Activated naive CD8-positive, alpha-beta T cell treated with anti-CD3 and anti-CD28 coated beads, Interleukin-2, amount 50 U/mL, for 16 hours (primary cell): ENCODE results near the gene FUBP1.
"Not testable (repeated sequence)": the region's sequence is repeated elsewhere in the genome, so short reads cannot be mapped to it uniquely, and the experiment has no call there.

ENCODE experiments used
- DNase-seq: peaks from one replicate; pipeline ENCODE4 v3.0.0-alpha.2; 2020; ENCODE audit warnings: low read depth, low spot score

Gene FUBP1

GRCh38 chr1:77948841-77949424 lies 29.9 kb downstream of the FUBP1 start:
- no peak for DNase-seq

DNA sequence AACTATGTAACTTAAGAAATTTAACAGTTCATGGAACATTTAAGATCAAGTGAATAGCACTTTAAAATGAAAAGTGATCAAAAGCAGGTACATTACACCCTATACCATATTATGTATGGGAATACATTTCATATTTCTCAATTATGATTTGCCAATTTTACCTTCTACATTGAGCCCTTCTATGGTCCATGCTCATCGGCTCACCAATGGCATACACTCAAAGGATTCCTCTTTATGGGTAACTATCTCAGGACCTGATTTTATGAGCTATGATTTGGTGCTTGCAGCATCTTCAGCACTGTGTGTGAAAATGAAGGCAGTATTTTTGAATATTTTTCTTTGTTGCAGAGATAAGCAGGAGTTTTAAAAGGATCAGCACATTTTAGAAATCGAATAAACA lies 33.5 kb downstream of the FUBP1 start:
- no peak for DNase-seq

- no peak for DNase-seq
Observed at GRCh38 chr1:77942400-77943140, 36.3 kb downstream of the FUBP1 start.

GRCh38 chr1:77940921-77941570 lies 37.8 kb downstream of the FUBP1 start:
- DNase-seq: no peak

DNA sequence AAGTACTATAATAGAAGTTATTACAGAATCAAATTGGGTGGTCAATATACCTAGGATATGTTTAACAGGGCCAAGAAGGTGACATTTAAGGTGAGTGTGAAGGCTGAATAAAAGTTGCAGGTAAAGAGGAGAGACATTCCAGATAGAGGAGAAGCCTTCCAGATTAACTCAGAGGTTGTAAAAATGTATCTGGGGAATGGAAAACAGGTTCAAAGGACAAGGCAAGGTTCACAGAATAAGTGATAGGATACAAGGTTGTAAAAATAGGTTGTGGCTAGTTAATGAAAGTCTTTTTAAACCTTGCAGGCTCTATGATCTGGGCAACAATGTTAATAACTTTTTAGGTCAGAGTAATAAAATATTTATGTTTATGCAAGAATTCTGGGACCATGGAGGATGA lies 40.2 kb downstream of the FUBP1 start:
- no peak for DNase-seq

DNA sequence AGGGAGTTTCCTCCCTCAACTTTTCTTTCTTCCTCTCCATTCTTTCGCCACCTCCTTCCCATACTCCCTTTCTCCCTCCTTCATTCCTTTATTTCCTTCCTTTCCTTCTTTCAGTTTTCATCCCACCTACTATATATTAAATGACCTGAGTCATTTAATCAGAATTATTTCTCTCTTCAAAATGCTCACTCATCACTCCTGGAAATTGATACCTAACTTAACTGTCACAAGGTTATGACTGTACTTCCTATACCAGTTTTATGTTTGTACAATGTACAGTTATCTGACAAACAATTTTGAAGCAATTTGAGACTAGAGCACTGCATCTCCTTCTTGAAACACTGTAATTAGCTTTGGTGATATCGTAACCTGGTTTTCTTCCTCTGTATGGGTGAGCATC lies 49.1 kb downstream of the FUBP1 start:
- no peak for DNase-seq

DNA sequence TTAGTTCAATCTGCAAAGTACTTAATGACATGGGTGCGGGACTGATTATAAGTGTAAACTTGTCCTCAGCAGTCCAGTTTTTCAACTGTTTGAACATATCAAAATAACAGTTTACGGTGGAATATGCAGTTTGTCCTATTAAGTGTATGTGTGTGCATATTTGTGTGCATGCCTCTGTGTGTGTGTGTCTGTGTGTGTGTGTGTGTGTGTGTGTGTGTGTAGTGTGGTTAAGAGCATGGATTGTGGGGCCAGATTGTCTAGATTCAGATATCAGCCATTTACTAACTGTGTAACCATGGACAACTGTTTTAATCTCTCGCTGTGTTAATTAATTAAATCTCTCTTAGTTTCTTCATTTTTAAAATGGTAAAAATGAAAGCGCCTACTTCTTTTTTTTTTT lies 51.5 kb downstream of the FUBP1 start:
- DNase-seq: no peak

DNA sequence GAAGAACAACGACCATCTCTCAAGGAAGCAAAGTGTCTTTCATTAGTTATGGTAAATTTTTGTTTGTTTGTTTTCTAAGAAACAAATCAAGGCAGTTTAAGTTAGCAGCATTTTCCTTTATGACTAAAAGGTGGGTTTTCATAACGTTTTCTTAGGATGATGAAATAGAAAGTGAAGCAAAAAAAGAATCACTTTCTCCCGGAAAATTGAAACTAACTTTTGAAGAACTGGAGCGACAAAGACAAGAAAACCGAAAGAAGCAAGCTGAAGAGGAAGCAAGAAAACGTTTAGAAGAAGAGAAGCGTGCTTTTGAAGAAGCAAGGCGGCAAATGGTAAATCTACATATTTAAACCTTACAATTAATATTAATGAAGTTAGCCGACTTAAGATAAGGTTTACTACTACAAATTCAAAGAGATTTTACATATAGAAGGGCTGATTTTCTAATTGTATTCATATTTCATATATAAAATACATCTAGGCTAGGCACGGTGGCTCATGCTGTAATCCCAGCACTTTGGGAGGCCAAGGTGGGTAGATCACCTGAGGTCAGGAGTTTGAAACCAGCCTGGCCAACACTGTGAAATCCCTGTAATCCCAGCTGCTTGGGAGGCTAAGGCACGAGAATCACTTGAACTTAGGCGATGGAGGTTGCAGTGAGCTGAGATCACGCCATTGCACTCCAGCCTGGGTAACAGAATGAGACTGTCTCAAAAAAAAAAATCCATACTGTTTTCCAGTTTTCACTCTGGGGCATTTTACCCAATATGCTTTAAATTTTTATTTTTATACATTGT lies 52.1 kb downstream of the FUBP1 start:
- no peak for DNase-seq

- no peak for DNase-seq
Observed at GRCh38 chr1:77925956-77926355, 52.9 kb downstream of the FUBP1 start.

GRCh38 chr1:77925518-77925917 lies 53.4 kb downstream of the FUBP1 start:
- no peak for DNase-seq

- not testable (repeated sequence) for DNase-seq
Observed at GRCh38 chr1:77918918-77919317, 60.0 kb downstream of the FUBP1 start.

- no peak for DNase-seq
Observed at GRCh38 chr1:77910116-77910515, 68.8 kb downstream of the FUBP1 start.

GRCh38 chr1:77906624-77907023 lies 72.2 kb downstream of the FUBP1 start:
- no peak for DNase-seq

GRCh38 chr1:77906019-77906545 lies 72.8 kb downstream of the FUBP1 start:
- DNase-seq: no peak

GRCh38 chr1:77905603-77906002 lies 73.3 kb downstream of the FUBP1 start:
- no peak for DNase-seq

- DNase-seq: no peak
Observed at GRCh38 chr1:77900687-77901293, 78.1 kb downstream of the FUBP1 start.

DNA sequence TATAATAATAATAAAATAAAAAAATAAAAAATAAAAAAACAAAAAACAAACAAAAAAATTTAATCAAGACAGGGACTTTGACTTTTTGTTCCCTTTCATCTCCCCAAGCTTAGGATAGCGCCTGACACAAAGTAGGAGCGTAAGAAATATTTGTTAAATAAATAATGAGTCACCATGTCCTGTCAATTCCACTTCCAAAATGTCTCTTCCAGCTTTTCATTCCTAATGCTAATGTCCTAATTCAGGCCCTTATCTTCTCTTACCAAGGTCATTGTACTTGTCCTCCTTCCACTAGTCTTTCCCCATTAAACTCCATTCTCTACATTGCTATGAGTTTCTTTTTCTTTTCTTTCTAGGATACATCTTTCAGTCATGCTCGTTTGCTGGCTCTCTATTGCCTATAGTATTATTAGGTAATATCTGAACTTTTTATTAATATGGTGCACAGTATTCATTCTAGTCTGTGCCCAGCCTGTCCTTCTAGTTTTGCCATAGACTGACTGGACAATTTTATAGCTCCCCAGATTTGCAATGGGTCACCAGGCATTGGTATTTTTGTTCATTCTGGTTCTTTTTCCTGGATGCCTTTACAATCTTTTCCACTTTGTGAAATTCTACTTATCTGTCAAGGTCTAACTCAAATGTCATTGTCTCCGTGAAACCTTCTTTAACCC lies 79.1 kb downstream of the FUBP1 start:
- no peak for DNase-seq
